ENCODE results near the gene ZNF831.

Gene ZNF831

GRCh38 chr20:59157961-59158541, 5.6 kb upstream of the ZNF831 start:
- no peak for DNase-seq

GRCh38 chr20:59158673-59159072, 4.9 kb upstream of the ZNF831 start:
- DNase-seq = no peak

DNA sequence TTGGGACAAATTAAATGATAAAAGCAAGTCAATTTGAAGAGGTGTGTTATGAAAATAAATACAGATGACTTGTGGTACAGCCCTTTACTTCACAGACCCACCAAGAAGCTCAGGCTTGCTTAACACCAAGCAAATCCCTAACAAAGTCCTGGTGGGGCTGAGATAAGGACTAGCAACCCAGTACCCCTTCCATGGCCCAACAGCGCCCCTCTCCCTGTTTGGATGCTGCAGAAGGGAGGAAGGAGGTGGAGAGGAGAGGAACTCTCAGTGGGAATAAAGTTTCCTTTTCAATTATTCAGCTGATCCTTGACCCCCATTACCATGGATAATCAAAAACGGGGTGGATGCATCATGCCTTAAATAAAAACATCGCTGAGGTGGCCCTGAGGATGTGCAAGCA, 4.5 kb upstream of the ZNF831 start:
- DNase-seq = no peak

DNA sequence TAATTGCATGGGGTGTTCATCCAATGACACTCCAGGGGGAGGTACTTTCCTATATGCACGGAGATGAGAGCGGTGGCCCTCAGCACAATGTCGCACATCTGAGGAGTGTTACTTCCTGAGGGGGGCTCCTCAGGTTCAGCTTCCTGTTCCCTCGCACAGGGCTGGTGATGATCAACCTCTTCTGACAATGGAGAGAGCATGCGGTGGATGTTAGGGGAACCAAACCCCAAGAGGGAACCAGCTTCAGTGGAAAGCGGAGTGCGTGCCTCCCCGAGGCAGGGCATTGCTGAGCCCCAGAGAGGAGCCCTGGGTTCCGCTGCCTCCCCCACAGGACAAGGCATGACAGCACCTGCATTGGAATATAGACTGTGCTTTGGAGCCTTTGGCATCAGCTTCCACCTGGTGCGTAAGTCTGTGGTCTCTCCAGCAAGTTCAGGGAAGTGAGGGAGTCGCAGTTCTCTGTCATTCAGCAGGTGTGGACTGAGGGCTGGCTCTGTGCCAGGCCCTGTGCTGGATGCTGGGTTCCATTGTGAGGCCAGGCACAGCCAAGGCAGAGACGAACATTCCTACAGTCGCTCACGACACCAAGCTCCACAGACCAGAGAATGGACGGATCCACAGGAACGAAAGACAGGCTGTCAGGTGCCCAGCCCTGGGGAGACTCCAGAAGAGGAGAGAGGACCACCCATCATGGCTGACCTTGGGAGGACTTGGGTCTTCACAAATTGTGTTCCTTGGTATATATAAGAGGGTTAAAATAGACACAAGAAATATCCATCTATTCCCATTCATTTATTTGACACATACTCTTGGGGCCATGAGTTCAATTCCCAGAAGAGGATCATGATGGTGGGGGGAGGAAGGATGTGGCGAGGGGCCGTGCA, 3.9 kb upstream of the ZNF831 start:
- DNase-seq = peak; percentile 72

GRCh38 chr20:59160389-59161115, 3.1 kb upstream of the ZNF831 start:
- DNase-seq = no peak

GRCh38 chr20:59161721-59162120, 1.9 kb upstream of the ZNF831 start:
- no peak for DNase-seq

DNA sequence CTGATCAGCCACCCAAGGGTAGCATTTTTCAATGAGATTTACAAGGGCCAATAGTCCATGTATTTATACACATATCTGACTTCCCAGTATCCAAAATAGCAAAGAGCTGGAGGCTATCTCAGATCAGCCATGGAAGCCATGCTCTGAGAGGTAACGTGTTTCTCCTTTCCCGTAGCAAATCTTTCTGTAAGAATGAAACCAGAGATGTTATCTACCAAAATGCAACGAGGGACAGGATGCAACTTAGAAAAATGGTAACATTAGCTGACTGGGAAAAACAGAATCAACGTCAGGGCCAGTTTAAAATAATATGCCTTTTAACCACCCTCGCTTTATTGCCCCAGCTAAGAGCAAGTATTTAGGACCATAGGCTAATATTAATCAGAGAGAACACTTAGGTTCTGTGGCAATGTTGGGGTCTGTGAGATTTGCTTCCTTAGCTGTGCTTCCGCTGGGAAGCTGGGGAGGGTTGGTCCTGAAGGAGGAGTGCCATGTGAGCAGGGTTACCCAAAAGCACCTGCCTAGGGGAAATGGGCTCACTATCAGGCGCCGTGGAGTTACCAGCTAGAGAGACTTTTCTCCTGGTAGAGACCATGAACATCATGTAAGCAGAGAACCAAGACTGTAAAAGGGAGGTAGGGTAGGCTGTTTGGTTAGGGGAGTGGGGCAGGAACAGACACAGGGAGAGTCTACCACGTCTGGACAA, 1.2 kb downstream of the ZNF831 start:
- no peak for DNase-seq

GRCh38 chr20:59165396-59165795, 1.8 kb downstream of the ZNF831 start:
- no peak for DNase-seq

DNA sequence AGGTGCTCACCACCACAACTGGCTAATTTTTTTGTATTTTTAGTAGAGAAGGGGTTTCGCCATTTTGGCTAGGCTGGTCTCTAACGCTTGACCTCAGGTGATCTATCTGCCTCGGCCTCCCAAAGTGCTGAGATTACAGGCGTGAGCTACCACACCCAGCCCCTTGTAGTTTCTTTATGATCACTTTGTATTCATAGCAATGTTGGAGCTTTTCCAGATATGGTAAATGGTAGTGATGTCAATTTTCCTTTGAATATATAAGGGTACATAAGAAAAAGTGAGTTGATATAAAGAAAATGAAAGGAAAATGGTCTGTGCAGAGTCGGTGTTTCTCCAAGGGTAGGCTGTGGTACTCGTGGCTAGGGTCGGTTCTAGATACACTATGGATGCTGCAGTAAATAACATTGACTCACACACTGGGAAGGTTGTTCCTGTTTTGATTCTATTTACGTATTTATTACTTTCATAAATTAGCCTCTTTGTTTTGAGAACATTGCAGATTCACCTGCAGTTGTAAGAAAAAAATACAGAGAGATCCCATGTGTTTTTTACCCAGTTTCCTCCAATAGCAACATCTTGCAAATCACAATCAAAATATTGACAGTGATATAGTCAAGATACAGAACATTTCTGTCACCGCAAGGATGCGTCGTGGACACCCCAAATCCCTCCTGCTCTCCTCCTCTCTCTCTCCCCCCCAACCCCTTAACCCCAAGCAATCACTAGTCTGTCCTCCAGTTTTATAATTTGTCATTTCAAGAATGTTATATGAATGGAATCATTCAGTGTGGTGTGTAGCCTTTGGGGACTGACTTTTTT, 2.5 kb downstream of the ZNF831 start:
- no peak for DNase-seq

DNA sequence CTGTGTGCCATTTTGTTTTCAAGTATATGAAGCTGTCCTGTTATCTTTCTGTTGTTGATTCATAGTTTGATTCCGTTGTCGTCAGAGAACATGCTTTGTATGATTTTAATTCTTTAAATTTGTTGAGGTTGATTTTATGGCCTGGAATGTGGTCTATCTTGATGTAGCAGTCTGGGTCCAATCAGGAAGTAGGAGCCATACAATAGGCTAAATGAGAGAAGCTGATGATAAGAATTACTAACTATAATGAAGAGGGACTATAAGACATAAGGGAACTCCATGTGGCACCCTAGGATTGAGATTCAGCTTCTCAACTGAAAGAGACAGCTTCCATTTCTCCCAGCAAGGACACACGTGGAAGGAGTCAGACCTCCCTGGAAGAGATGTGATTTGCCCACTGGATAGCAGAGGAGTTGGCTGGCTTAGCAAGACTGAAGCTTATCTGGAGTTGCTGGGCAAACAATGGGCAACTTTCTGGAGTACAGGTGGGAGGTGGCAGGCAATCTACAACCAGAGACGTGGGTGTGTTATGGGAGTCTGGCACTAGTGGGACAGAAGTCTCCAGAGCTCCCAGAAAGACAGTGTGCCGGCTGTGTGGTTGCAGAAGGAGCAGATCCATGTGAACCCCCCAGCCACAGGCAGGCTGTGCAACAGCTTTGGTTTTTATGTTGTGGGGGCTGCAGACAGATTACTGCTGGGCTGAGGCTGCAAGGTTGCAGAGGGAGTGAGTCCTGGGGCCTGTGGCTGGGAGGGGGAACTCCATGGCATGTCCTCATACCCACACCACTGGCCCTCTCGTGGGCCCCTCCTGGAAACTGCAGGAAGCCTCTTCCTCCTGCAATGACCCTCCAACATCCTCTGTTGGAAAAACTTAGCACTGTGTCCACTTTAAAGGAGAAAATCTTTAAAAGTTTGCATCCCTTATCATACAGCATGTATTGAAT, 7.1 kb downstream of the ZNF831 start:
- no peak for DNase-seq

- DNase-seq = no peak
Measured at GRCh38 chr20:59171986-59172385, 8.4 kb downstream of the ZNF831 start.

DNA sequence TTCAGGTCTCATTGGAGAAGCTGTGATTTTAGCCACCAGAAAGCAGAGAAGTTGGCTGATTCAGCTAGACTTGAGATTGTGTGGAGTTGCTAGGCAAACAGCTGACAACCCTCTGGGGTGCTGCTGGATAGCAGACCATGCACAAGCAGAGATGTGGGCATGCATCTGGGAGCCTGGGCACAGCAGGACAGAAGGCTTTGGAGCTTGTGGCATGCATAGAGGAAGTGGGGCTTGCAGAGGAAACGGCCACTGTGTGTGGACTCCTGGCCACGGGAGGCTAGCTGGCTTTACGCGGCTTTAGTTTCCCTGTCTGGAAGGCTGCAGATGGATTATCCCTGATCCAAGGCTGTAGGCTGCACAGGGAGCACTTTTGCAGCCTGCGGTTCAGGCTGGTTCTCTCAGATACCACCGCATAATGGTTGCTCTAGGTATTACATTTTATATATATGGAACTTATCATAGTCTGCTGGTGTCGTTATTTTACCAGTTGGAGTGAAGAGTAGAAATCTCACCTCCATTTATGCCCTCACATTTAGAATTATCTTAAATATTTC, 10.4 kb downstream of the ZNF831 start:
- DNase-seq = no peak

GRCh38 chr20:59175002-59175401, 11.4 kb downstream of the ZNF831 start:
- DNase-seq = no peak

DNA sequence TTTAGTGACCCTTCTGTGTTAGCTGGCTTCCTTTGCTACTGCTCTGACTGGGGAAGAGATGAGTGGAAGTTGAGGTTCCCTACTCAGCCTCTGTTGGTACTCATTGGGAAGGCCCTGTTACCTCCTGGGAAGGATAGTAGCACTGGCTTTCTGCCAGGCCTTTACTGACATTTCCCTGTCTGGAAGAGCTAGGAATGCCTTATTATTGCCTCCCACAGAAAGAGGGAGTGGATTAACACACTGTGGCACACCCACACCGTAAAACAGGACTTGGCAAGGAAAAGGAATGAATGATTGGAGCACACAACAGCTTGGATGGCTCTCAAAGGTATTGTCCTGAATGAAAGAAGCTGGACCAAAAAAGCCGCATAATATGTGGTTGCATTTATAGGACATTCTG, 12.2 kb downstream of the ZNF831 start:
- DNase-seq = no peak

DNA sequence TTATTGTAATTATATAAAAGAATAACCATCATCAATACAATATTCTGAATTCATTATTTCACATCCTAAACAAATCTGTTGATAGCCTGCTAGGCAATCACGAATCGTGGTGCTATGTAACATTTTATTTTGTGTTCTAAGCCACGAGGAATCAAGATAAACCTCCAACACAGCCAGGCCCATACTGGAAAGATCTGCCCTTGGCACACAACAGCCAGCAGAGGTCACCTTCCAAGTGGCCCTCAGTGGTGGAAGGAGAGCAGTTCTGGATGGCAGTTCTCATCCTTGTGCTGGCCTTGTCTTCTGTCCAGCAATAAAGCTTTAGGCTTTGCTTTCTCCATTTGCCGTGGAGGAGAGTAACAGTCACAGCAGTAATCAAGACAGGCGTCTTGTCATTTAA, 13.2 kb downstream of the ZNF831 start:
- no peak for DNase-seq

DNA sequence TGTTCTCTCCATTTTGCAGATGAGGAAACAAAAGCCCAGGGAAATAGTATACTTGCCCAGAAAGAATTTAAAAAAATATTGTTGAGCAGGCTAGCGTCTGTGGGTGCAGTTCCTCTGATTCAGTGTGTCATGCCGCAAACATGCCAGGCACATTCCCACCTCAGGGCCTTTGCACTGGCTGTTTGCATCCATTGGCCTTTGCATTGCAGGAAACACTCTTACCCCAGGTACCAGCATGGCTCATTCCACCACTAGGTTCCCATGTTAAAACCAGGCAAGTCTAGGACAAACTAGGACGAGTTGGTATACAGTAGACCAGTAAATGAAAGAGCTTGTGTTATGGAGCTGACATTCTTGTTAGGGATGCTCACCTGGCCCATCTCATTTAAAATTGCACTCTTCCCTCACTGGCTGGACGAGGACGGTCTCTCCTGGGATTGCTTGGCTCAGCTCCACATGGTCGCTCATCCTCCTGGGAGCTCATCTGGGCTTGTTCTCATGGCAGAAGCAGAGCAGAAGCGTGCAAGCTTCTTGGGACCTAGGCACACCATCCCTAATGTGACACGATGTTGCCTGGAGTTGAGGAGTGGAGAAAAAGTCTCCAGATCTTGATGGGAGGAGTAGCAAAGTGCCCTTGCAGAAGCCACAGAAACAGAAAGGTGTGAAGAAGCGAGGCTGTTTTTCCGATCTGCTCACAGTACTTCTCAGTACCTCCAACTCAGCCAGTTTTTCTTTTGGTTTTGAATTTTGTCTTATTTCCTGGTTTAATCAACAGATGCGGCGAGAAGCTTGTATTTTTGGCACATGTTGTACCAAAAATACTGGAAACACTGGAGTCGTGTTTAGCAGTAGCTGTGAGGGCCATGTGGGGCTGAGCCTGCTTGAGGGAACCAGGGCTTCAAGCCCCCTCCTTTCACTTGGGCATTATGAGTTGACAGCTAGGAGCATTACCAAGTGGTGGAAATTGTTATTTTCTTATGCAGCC, 13.9 kb downstream of the ZNF831 start:
- DNase-seq = no peak

- DNase-seq = no peak
Measured at GRCh38 chr20:59178983-59179595, 15.5 kb downstream of the ZNF831 start.

DNA sequence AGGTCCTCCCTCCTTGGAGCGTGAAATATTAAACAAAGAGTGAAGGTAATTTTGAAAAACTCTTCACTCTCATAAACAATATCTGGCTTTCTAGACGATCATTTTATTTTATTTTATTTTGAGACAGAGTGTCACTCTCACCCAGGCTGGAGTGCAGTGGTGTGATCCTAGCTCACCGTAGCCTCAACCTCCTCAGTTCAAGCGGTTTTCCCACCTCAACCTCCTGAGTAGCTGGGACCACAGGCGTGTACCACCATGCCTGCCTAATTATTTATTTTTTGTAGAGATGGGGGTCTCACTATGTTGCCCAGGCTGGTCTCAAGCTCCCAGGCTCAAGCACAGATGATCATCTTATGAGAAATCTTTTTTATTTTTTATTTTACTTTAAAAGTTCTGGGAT, 16.4 kb downstream of the ZNF831 start:
- no peak for DNase-seq

DNA sequence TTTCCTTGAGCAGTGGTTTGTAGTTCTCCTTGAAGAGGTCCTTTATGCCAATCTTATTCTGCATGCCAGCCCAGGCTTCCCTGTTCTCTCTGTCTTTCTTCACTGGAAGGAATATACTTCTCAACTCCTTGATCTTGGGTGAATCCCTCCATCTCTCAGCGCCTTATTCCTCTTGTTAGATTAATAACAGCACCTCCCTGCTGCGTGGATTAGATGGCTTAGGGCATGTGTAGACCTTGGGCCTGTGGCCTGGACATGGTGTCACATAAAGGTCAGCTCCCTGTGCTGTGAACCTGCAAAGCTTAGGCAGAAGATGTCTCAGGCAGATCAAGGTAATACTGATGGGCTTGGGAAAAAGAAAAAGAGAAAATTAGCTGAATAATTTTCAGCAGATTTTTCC, 18.3 kb downstream of the ZNF831 start:
- no peak for DNase-seq

All from activated T-cell treated with anti-CD3 and anti-CD28 coated beads, Interleukin-2, amount 50 U/mL, for 1 hour (primary cell).